ENCODE results near the gene GTPBP1.

The GTPBP1 gene

GRCh38 chr22:38761202-38762162 is 55.7 kb downstream of the GTPBP1 start:
- DNase-seq, result no peak

GRCh38 chr22:38762551-38762983 is 56.8 kb downstream of the GTPBP1 start:
- no peak for DNase-seq

GRCh38 chr22:38766076-38766777 is 60.5 kb downstream of the GTPBP1 start:
- peak; percentile 37 for DNase-seq

- DNase-seq, result no peak
Observed at GRCh38 chr22:38767313-38767712, 61.6 kb downstream of the GTPBP1 start.

- no peak for DNase-seq
Observed at GRCh38 chr22:38768036-38768435, 62.3 kb downstream of the GTPBP1 start.

- no peak for DNase-seq
Observed at GRCh38 chr22:38770257-38770949, 64.7 kb downstream of the GTPBP1 start.

GRCh38 chr22:38772623-38772873 is 66.8 kb downstream of the GTPBP1 start:
- DNase-seq, result no peak

GRCh38 chr22:38773363-38773946 is 67.7 kb downstream of the GTPBP1 start:
- DNase-seq, result no peak

GRCh38 chr22:38774496-38775166 is 68.9 kb downstream of the GTPBP1 start:
- no peak for DNase-seq

- DNase-seq, result no peak
Observed at GRCh38 chr22:38775656-38776055, 69.9 kb downstream of the GTPBP1 start.

- no peak for DNase-seq
Observed at GRCh38 chr22:38776086-38776485, 70.3 kb downstream of the GTPBP1 start.

- DNase-seq, result no peak
Observed at GRCh38 chr22:38777087-38777671, 71.4 kb downstream of the GTPBP1 start.

GRCh38 chr22:38781033-38781432 is 75.3 kb downstream of the GTPBP1 start:
- DNase-seq, result no peak

GRCh38 chr22:38782402-38783094 is 76.8 kb downstream of the GTPBP1 start:
- no peak for DNase-seq
